ENCODE results near the gene TMED10. TPM values are rescaled to one million over a fixed set of nuclear protein-coding genes. Genes with fewer than 3 reads are reported as not detected.

TMED10 gene
- total and polyA plus RNA-seq, 2 of the 13 experiments (the other 11 are each of a cell fraction or from before 2014, with no cell fraction given) = 311 to 377 TPM

DNA sequence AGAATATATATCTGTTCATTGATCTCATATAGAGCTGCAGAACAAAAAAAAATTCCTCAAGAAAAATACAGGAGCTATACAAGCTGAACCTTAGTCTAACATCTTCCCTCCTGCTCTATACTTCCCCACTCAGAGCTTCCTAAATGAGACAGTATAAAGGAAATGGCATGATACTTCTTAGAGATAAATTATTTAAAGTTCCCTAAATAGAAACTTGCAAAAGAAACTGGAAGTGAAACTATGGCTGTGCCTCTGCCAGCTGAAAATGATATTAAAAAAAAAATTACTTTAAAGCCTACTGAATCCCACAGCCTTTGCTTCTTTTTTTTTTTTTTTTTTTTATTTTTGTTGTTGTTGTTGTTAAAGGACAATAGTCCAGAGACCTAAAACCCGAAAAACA, 37.9 kb downstream of the TMED10 start:
- no TSS peak for BruUV-seq (replicated peaks)
- in situ Hi-C loops (cut with HindIII; ENCODE audit: extremely low pct_ligation_motif_present, low pct_unique_long_range_greater_than_20kb) (no loop called here), intact Hi-C loops (cut with micrococcal nuclease; ENCODE audit: unreplicated experiment) (no loop called here)
- WGBS (ENCODE audit: low lambda C conversion rate) = 91% methylated on average over 1 of the region's 1 CpG
- FAIRE-seq (no peak), ATAC-seq (no peak), DNase-seq (ENCODE audit: low spot score) (no peak)
- ChIA-PET CTCF (ENCODE audit: low intra/inter-chr PET ratio, low total read pairs) (no interaction called here), POLR2A (interaction anchor here (1.5 kb wide), 1 partner anchor 10 kb away, joined by 3 read pairs; no protein-coding TSS in a partner anchor)
- Histone ChIP-seq H3K9ac (ENCODE audit: insufficient read depth, low read depth, low read length) (no peak overlapping the region), H3K27ac (ENCODE audit: extremely low read length, insufficient read depth, low read length) (no peak overlapping the region), H3K36me3 (replicated peaks in 1 of 2; ENCODE audit: control insufficient read depth in 1 of 2, insufficient read depth in 2 of 2, low read length in 2 of 2) (peaks cover 13 to 17% of the 10 kb centered on the region in 2 experiments; a peak in 4 of 5 replicates), H3K9me3 (ENCODE audit: low read length) (no peaks in the 10 kb centered on the region), H3K79me2 (ENCODE audit: insufficient read depth, low read length) (peaks cover 25% of the 10 kb centered on the region), H3K4me1 (ENCODE audit: insufficient read depth, low read length) (peaks cover 2% of the 10 kb centered on the region; the same call in 1 of the 2 replicates), H3K4me3 (replicated peaks in 1 of 3; ENCODE audit: insufficient read depth in 1 of 3, low read depth in 2 of 3, low read length in 3 of 3) (no peak overlapping the region), H3K27me3 (ENCODE audit: control insufficient read depth in 1 of 2, insufficient read depth in 2 of 2, low read length in 2 of 2) (no peaks in the 10 kb centered on the region), H3K4me2 (ENCODE audit: low read depth, low read length) (no peak overlapping the region), H2AFZ (ENCODE audit: low read length) (no peak overlapping the region), H4K20me1 (ENCODE audit: insufficient read depth, low read length) (no peaks in the 10 kb centered on the region)
- TF ChIP-seq AGO1 (IDR thresholded peaks at IDR 0.05; ENCODE audit: low read depth, low read length, poor library complexity, severe bottlenecking) (no peak), ZSCAN31 (CRISPR knock-in tag; IDR thresholded peaks at IDR 0.05; ENCODE audit: low read depth) (no peak), ZNF75D (CRISPR knock-in tag; IDR thresholded peaks at IDR 0.05; ENCODE audit: borderline replicate concordance) (no peak), SIN3B (IDR thresholded peaks at IDR 0.05; ENCODE audit: low read length) (no peak), ZNF337 (CRISPR knock-in tag; IDR thresholded peaks at IDR 0.05; ENCODE audit: borderline replicate concordance, low read depth) (no peak), FOXO1 (CRISPR knock-in tag; IDR thresholded peaks at IDR 0.05) (no peak), ZNF556 (CRISPR knock-in tag; IDR thresholded peaks at IDR 0.05; ENCODE audit: borderline replicate concordance) (no peak), MXD4 (CRISPR knock-in tag; IDR thresholded peaks at IDR 0.05) (no peak), SAP130 (CRISPR knock-in tag; IDR thresholded peaks at IDR 0.05; ENCODE audit: low read depth) (no peak)

DNA sequence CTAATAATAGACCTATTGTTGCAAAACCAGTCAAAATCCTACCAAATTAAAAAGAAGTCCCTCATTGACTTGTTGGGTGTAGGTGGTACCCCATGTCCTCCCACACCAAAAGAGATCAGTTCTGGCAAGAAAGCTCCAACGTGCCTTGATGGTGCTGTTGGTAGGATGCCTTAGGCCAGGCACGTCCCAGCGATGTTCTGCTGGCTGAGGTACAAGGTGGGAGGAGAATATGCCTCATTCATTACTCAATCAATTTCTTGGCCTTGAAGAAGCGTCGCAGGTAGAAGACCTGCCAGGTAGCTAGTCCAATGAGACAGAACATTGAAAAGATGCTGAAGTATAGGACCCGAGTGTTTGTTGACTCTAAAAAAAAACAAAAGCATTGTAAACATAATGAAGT, 41.8 kb downstream of the TMED10 start:
- H3K4me2 ChIP-seq (ENCODE audit: low read depth, low read length) = no peak overlapping the region
- ChIA-PET CTCF (ENCODE audit: low intra/inter-chr PET ratio, low total read pairs) (interaction anchor here (4.2 kb wide), 1 partner anchor 168 kb away, joined by 40 read pairs; no protein-coding TSS in a partner anchor), POLR2A (no interaction called here)
- in situ Hi-C loops (cut with HindIII; ENCODE audit: extremely low pct_ligation_motif_present, low pct_unique_long_range_greater_than_20kb) = loop anchor here (5.0 kb wide), 1 partner anchor 163 kb away; no protein-coding TSS in a partner anchor
- no peak for DNase-seq (ENCODE audit: low spot score)
- peaks cover 13 to 17% of the 10 kb centered on the region in 2 experiments for H3K36me3 ChIP-seq (replicated peaks in 1 of 2; ENCODE audit: control insufficient read depth in 1 of 2, insufficient read depth in 2 of 2, low read length in 2 of 2)
- peaks cover 10% of the 10 kb centered on the region for H3K79me2 ChIP-seq (ENCODE audit: insufficient read depth, low read length)
- BruUV-seq (replicated peaks) = no TSS peak
- H3K4me3 ChIP-seq (replicated peaks in 1 of 3; ENCODE audit: insufficient read depth in 1 of 3, low read depth in 2 of 3, low read length in 3 of 3) = no peak overlapping the region
- no peak for ATAC-seq
- H2AFZ ChIP-seq (ENCODE audit: low read length) = no peak overlapping the region
- no peak overlapping the region for H3K27ac ChIP-seq (ENCODE audit: extremely low read length, insufficient read depth, low read length)
- FAIRE-seq = no peak
- H3K9ac ChIP-seq (ENCODE audit: insufficient read depth, low read depth, low read length) = no peak overlapping the region
- no peaks in the 10 kb centered on the region for H4K20me1 ChIP-seq (ENCODE audit: insufficient read depth, low read length)
- H3K9me3 ChIP-seq (ENCODE audit: low read length) = no peaks in the 10 kb centered on the region
- no peak for TF ChIP-seq ZNF879 (CRISPR knock-in tag; IDR thresholded peaks at IDR 0.05)
- TF ChIP-seq ZNF33B (CRISPR knock-in tag; IDR thresholded peaks at IDR 0.05) = no peak
- TF ChIP-seq FOXO1 (CRISPR knock-in tag; IDR thresholded peaks at IDR 0.05) = no peak
- TF ChIP-seq NKX3-1 (CRISPR knock-in tag; IDR thresholded peaks at IDR 0.05) = no peak
- TF ChIP-seq MZF1 (CRISPR knock-in tag; IDR thresholded peaks at IDR 0.05; ENCODE audit: borderline replicate concordance) = no peak
- TF ChIP-seq MIER2 (CRISPR knock-in tag; IDR thresholded peaks at IDR 0.05) = no peak
- TF ChIP-seq, protein P1, sequence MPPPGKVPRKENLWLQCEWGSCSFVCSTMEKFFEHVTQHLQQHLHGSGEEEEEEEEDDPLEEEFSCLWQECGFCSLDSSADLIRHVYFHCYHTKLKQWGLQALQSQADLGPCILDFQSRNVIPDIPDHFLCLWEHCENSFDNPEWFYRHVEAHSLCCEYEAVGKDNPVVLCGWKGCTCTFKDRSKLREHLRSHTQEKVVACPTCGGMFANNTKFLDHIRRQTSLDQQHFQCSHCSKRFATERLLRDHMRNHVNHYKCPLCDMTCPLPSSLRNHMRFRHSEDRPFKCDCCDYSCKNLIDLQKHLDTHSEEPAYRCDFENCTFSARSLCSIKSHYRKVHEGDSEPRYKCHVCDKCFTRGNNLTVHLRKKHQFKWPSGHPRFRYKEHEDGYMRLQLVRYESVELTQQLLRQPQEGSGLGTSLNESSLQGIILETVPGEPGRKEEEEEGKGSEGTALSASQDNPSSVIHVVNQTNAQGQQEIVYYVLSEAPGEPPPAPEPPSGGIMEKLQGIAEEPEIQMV (CRISPR knock-in tag; IDR thresholded peaks at IDR 0.05; ENCODE audit: low read depth) = no peak
- TF ChIP-seq ZNF224 (CRISPR knock-in tag; IDR thresholded peaks at IDR 0.05) = no peak
- TF ChIP-seq, protein P2, sequence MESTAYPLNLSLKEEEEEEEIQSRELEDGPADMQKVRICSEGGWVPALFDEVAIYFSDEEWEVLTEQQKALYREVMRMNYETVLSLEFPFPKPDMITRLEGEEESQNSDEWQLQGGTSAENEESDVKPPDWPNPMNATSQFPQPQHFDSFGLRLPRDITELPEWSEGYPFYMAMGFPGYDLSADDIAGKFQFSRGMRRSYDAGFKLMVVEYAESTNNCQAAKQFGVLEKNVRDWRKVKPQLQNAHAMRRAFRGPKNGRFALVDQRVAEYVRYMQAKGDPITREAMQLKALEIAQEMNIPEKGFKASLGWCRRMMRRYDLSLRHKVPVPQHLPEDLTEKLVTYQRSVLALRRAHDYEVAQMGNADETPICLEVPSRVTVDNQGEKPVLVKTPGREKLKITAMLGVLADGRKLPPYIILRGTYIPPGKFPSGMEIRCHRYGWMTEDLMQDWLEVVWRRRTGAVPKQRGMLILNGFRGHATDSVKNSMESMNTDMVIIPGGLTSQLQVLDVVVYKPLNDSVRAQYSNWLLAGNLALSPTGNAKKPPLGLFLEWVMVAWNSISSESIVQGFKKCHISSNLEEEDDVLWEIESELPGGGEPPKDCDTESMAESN (CRISPR knock-in tag; conservative IDR thresholded peaks at IDR 0.05) = no peak
- WGBS (ENCODE audit: low lambda C conversion rate) = 97% methylated on average over 6 of the region's 6 CpGs
- intact Hi-C loops (cut with micrococcal nuclease; ENCODE audit: unreplicated experiment) = loop anchor here (5.0 kb wide), 1 partner anchor 43 kb away; the partner anchor contains the start of gene TMED10
- no peaks in the 10 kb centered on the region for H3K27me3 ChIP-seq (ENCODE audit: control insufficient read depth in 1 of 2, insufficient read depth in 2 of 2, low read length in 2 of 2)
- H3K4me1 ChIP-seq (ENCODE audit: insufficient read depth, low read length) = no peaks in the 10 kb centered on the region
